ENCODE measurements around the gene PRKG1.

The PRKG1 gene

GRCh38 chr10:51861051-51861450 lies 786.8 kb downstream of the PRKG1 start:
- H3K79me2 ChIP-seq (ENCODE audit: insufficient read depth, low read length): no peaks in the 10 kb centered on the region
- H4K20me1 ChIP-seq (ENCODE audit: low read depth, low read length): no peaks in the 10 kb centered on the region
- H3K36me3 ChIP-seq (ENCODE audit: low read length): no peaks in the 10 kb centered on the region
- no peak overlapping the region for H3K4me3 ChIP-seq (ENCODE audit: insufficient read depth, low read length, poor library complexity, severe bottlenecking)
- no peak overlapping the region for H3K9ac ChIP-seq (ENCODE audit: low read length)
- no peak overlapping the region for H3K4me2 ChIP-seq (ENCODE audit: low read depth, low read length, poor library complexity, severe bottlenecking)
- no peaks in the 10 kb centered on the region for H3F3A ChIP-seq (ENCODE audit: insufficient read depth)
- H3K27ac ChIP-seq (ENCODE audit: low read depth, low read length): no peak overlapping the region
- no peak for TF ChIP-seq CTCF (IDR thresholded peaks at IDR 0.05; ENCODE audit: insufficient read depth, low read length, poor library complexity, severe bottlenecking)
- no peak for TF ChIP-seq EZH2phosphoT487 (conservative IDR thresholded peaks at IDR 0.05; ENCODE audit: low read length)
- no peak overlapping the region for H2AFZ ChIP-seq (ENCODE audit: low read depth, low read length, severe bottlenecking)
- H3K27me3 ChIP-seq (ENCODE audit: low read length): no peaks in the 10 kb centered on the region
- no peaks in the 10 kb centered on the region for H3K9me3 ChIP-seq (ENCODE audit: insufficient read depth, low read length)
- H3K9me2 ChIP-seq (replicated peaks; ENCODE audit: insufficient read depth, low read length): no peaks in the 10 kb centered on the region

GRCh38 chr10:51861731-51862130 lies 787.4 kb downstream of the PRKG1 start:
- H3K9me2 ChIP-seq (replicated peaks; ENCODE audit: insufficient read depth, low read length): no peaks in the 10 kb centered on the region
- no peak overlapping the region for H3K4me3 ChIP-seq (ENCODE audit: insufficient read depth, low read length, poor library complexity, severe bottlenecking)
- no peak overlapping the region for H3K9ac ChIP-seq (ENCODE audit: low read length)
- H3K9me3 ChIP-seq (ENCODE audit: insufficient read depth, low read length): no peaks in the 10 kb centered on the region
- no peaks in the 10 kb centered on the region for H3F3A ChIP-seq (ENCODE audit: insufficient read depth)
- no peak overlapping the region for H3K4me2 ChIP-seq (ENCODE audit: low read depth, low read length, poor library complexity, severe bottlenecking)
- H3K27me3 ChIP-seq (ENCODE audit: low read length): no peaks in the 10 kb centered on the region
- no peaks in the 10 kb centered on the region for H3K36me3 ChIP-seq (ENCODE audit: low read length)
- no peak overlapping the region for H3K27ac ChIP-seq (ENCODE audit: low read depth, low read length)
- no peaks in the 10 kb centered on the region for H3K79me2 ChIP-seq (ENCODE audit: insufficient read depth, low read length)
- H2AFZ ChIP-seq (ENCODE audit: low read depth, low read length, severe bottlenecking): no peak overlapping the region
- no peaks in the 10 kb centered on the region for H4K20me1 ChIP-seq (ENCODE audit: low read depth, low read length)
- TF ChIP-seq EZH2phosphoT487 (conservative IDR thresholded peaks at IDR 0.05; ENCODE audit: low read length) (no peak), CTCF (IDR thresholded peaks at IDR 0.05; ENCODE audit: insufficient read depth, low read length, poor library complexity, severe bottlenecking) (no peak)

- H4K20me1 ChIP-seq (ENCODE audit: low read depth, low read length): no peaks in the 10 kb centered on the region
- H3K4me2 ChIP-seq (ENCODE audit: low read depth, low read length, poor library complexity, severe bottlenecking): no peak overlapping the region
- H3K9me3 ChIP-seq (ENCODE audit: insufficient read depth, low read length): no peaks in the 10 kb centered on the region
- H3K4me3 ChIP-seq (ENCODE audit: insufficient read depth, low read length, poor library complexity, severe bottlenecking): no peak overlapping the region
- H3K9ac ChIP-seq (ENCODE audit: low read length): no peak overlapping the region
- no peak overlapping the region for H3K27ac ChIP-seq (ENCODE audit: low read depth, low read length)
- H3K36me3 ChIP-seq (ENCODE audit: low read length): no peaks in the 10 kb centered on the region
- no peaks in the 10 kb centered on the region for H3F3A ChIP-seq (ENCODE audit: insufficient read depth)
- TF ChIP-seq CTCF (IDR thresholded peaks at IDR 0.05; ENCODE audit: insufficient read depth, low read length, poor library complexity, severe bottlenecking): no peak
- TF ChIP-seq EZH2phosphoT487 (conservative IDR thresholded peaks at IDR 0.05; ENCODE audit: low read length): no peak
- no peaks in the 10 kb centered on the region for H3K9me2 ChIP-seq (replicated peaks; ENCODE audit: insufficient read depth, low read length)
- no peaks in the 10 kb centered on the region for H3K79me2 ChIP-seq (ENCODE audit: insufficient read depth, low read length)
- no peak overlapping the region for H2AFZ ChIP-seq (ENCODE audit: low read depth, low read length, severe bottlenecking)
- no peaks in the 10 kb centered on the region for H3K27me3 ChIP-seq (ENCODE audit: low read length)
Measured at GRCh38 chr10:51862149-51862548, 787.9 kb downstream of the PRKG1 start.
